BE2C (cell line): ENCODE results near the gene KPNA6.

Experiments used
- DNase-seq: peaks from one replicate; pipeline ENCODE4 v3.0.0-alpha.2; 2020
- H3K27me3 ChIP-seq: fragments of 250-450 bp; sonication (Bioruptor Pico); 2 replicates; pipeline ENCODE4 v1.5.1; 2020; ENCODE audit warnings: mild to moderate bottlenecking
- H3K36me3 ChIP-seq: fragments of 250-450 bp; sonication (Bioruptor Pico); 2 replicates; pipeline ENCODE4 v1.5.1; 2020; ENCODE audit warnings: mild to moderate bottlenecking
- H3K4me1 ChIP-seq: fragments of 250-450 bp; sonication (Bioruptor Pico); 2 replicates; pipeline ENCODE4 v1.5.1; 2020
- H3K4me3 ChIP-seq: 2 replicates; pipeline ENCODE4 v1.5.1; 2011; ENCODE audit warnings: low read depth, low read length
- H3K9me3 ChIP-seq: fragments of 250-450 bp; sonication (Bioruptor Pico); 2 replicates; pipeline ENCODE4 v1.5.1; 2020
- TF ChIP-seq, protein P1 (sequence below): IDR thresholded peaks from 2 replicates; pipeline ENCODE4 v1.5.1; 2012; ENCODE audit warnings: mild to moderate bottlenecking, low read depth, low read length

Gene KPNA6

DNA sequence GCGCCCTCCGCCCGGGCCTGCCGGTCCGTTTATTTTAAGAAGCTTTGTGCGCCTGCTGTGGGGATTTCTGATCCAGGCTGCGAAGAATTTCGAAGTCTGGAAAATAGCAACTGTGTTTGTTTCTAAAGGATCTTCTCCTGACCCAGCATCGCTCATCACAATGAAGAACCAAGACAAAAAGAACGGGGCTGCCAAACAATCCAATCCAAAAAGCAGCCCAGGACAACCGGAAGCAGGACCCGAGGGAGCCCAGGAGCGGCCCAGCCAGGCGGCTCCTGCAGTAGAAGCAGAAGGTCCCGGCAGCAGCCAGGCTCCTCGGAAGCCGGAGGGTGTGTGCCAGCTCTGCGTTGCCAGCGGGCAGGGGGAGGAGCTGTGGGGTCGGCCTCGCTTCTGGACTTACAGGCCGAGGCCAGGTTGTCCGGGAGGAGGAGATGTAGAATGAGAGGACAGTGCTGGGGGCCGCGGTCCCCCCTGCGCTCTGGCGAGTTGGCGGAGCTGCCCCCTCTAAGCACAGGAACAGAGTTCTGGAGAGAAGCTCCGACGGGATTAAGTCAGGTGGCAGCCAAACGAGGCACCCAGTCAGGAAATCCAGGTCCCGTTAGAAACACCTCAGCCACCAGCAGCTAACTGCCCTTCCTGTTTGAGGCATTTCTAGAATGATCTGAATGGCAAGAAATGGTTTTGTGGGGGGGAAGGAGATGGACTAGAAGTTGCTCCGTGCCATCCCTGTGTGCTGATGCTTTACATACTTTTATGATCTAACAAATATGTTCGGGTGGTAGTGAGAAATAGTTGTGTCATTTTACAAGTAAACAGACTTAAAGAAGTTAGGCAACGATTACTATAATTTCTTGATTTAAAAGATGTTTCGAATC is 72.6 kb downstream of the KPNA6 start:
- Histone ChIP-seq H3K27me3 (no peaks in the 10 kb centered on the region), H3K4me1 (no peaks in the 10 kb centered on the region), H3K36me3 (peaks cover 20% of the 10 kb centered on the region), H3K9me3 (no peaks in the 10 kb centered on the region), H3K4me3 (peak overlapping the region; percentile 73)
- DNase-seq = peak; percentile 57
- TF ChIP-seq, protein P1, sequence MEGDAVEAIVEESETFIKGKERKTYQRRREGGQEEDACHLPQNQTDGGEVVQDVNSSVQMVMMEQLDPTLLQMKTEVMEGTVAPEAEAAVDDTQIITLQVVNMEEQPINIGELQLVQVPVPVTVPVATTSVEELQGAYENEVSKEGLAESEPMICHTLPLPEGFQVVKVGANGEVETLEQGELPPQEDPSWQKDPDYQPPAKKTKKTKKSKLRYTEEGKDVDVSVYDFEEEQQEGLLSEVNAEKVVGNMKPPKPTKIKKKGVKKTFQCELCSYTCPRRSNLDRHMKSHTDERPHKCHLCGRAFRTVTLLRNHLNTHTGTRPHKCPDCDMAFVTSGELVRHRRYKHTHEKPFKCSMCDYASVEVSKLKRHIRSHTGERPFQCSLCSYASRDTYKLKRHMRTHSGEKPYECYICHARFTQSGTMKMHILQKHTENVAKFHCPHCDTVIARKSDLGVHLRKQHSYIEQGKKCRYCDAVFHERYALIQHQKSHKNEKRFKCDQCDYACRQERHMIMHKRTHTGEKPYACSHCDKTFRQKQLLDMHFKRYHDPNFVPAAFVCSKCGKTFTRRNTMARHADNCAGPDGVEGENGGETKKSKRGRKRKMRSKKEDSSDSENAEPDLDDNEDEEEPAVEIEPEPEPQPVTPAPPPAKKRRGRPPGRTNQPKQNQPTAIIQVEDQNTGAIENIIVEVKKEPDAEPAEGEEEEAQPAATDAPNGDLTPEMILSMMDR = no peak

- no peaks in the 10 kb centered on the region for H3K4me1 ChIP-seq
Observed at GRCh38 chr1:32181065-32181464, 73.2 kb downstream of the KPNA6 start.

GRCh38 chr1:32181563-32181962 is 73.7 kb downstream of the KPNA6 start:
- no peak overlapping the region for H3K4me3 ChIP-seq
- H3K9me3 ChIP-seq = no peaks in the 10 kb centered on the region
- H3K27me3 ChIP-seq = no peaks in the 10 kb centered on the region
- peaks cover 25% of the 10 kb centered on the region for H3K36me3 ChIP-seq
- no peak for DNase-seq
- TF ChIP-seq, protein P1 = no peak
- no peaks in the 10 kb centered on the region for H3K4me1 ChIP-seq

More at GRCh38 chr1:32181065-32181464, 73.2 kb downstream of the KPNA6 start:
- Histone ChIP-seq H3K4me3 (peak overlapping the region; percentile 73), H3K9me3 (no peaks in the 10 kb centered on the region), H3K27me3 (no peaks in the 10 kb centered on the region), H3K36me3 (peaks cover 20% of the 10 kb centered on the region)
- TF ChIP-seq, protein P1 = no peak
- no peak for DNase-seq

- H3K9me3 ChIP-seq = no peaks in the 10 kb centered on the region
- TF ChIP-seq, protein P1 = no peak
- H3K4me1 ChIP-seq = no peaks in the 10 kb centered on the region
- H3K36me3 ChIP-seq = peaks cover 28% of the 10 kb centered on the region
- no peaks in the 10 kb centered on the region for H3K27me3 ChIP-seq
- DNase-seq = no peak
- H3K4me3 ChIP-seq = no peak overlapping the region
Observed at GRCh38 chr1:32182060-32182459, 74.2 kb downstream of the KPNA6 start.

DNA sequence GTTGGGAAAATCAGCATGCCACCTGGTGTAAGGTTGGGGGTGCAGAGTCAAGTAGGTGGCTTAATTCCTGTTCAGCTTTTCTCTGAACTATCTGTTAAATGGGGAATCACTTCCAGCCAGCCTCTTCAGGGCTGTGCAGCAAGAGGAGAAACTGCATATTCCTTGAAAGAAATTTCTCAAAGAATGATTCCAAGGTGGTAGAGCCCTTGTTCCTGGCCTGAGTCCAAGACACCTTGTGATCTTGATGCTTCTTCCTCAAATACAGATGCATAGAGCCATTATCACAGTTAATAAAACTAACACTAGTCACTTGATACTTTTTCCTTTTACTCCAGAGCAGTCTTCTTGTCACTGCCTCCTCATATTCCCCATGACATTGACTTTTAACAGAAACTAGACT is 76.8 kb downstream of the KPNA6 start:
- TF ChIP-seq, protein P1 = no peak
- no peaks in the 10 kb centered on the region for H3K4me1 ChIP-seq
- DNase-seq = no peak
- no peaks in the 10 kb centered on the region for H3K27me3 ChIP-seq
- H3K4me3 ChIP-seq = no peak overlapping the region
- peaks cover 41% of the 10 kb centered on the region for H3K36me3 ChIP-seq
- no peaks in the 10 kb centered on the region for H3K9me3 ChIP-seq

DNA sequence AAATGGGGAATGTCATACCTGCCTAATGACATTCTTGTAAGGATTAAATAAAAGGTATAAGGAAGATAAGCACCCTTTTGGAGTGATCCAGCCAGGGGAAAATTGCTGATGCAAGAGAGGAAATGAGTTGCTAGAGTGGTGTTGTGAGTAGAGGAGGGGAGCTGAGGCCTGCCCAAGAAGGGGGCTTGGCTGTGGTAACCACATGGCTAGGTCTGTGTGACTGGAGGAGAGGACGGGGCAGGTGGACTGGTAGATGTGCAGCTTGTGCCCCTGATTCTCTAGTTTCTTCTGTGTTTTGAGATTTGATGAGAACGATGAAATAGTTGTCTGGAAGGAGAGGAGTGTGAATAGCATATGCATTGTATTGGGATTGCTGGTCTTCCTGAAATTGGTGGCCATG is 78.2 kb downstream of the KPNA6 start:
- TF ChIP-seq, protein P1 = no peak
- peaks cover 50% of the 10 kb centered on the region for H3K36me3 ChIP-seq
- H3K9me3 ChIP-seq = no peaks in the 10 kb centered on the region
- no peak overlapping the region for H3K4me3 ChIP-seq
- no peaks in the 10 kb centered on the region for H3K4me1 ChIP-seq
- no peaks in the 10 kb centered on the region for H3K27me3 ChIP-seq
- no peak for DNase-seq
